HepG2 (cell line): ENCODE measurements around the gene CENPC. TPM values are rescaled to one million over a fixed set of nuclear protein-coding genes. Genes with fewer than 3 reads are reported as not detected.

Experiments
- CHD2 ChIP-seq: IDR thresholded peaks from 2 replicates; pipeline ENCODE4 v1.6.1; 2011; ENCODE audit warnings: low read depth, low read length, improper control_type of control experiment
- FOXM1 ChIP-seq: sonication (generic); formaldehyde crosslinking; IDR thresholded peaks from 2 replicates; pipeline ENCODE4 v1.5.0; 2020; ENCODE audit warnings: missing genetic modification reagents
- HDAC1 ChIP-seq: sonication (generic); formaldehyde crosslinking; IDR thresholded peaks from 2 replicates; pipeline ENCODE4 v1.5.1; 2020; ENCODE audit warnings: mild to moderate bottlenecking, missing genetic modification reagents
- KDM4B ChIP-seq: sonication (generic); formaldehyde crosslinking; IDR thresholded peaks from 2 replicates; pipeline ENCODE4 v1.4.0; 2020; ENCODE audit warnings: missing genetic modification reagents
- TOPORS ChIP-seq: sonication (generic); formaldehyde crosslinking; IDR thresholded peaks from 2 replicates; pipeline ENCODE4 v1.8.0; 2023; ENCODE audit warnings: mild to moderate bottlenecking, missing genetic modification reagents
- U2AF2 ChIP-seq: fragments of 200-400 bp; formaldehyde crosslinking; IDR thresholded peaks from 2 replicates; pipeline ENCODE4 v1.6.1; 2017; ENCODE audit warnings: low read depth, mild to moderate bottlenecking, low read length
- ZNF503 ChIP-seq: sonication (generic); formaldehyde crosslinking; IDR thresholded peaks from 2 replicates; pipeline ENCODE4 v1.4.0; 2020; ENCODE audit warnings: missing genetic modification reagents
- ZNF512B ChIP-seq: sonication (generic); formaldehyde crosslinking; IDR thresholded peaks from 2 replicates; pipeline ENCODE4 v1.5.1; 2020; ENCODE audit warnings: missing genetic modification reagents, mild to moderate bottlenecking, borderline replicate concordance
- ZNF580 ChIP-seq: IDR thresholded peaks from 2 replicates; pipeline ENCODE4 v1.6.1; 2016; ENCODE audit warnings: low read depth, borderline replicate concordance
- ZNF768 ChIP-seq: sonication (generic); formaldehyde crosslinking; IDR thresholded peaks from 2 replicates; pipeline ENCODE4 v1.4.0; 2020; ENCODE audit warnings: missing genetic modification reagents
- ZNF883 ChIP-seq: sonication (generic); formaldehyde crosslinking; IDR thresholded peaks from 2 replicates; pipeline ENCODE4 v1.5.1; 2020; ENCODE audit warnings: mild to moderate bottlenecking, missing genetic modification reagents; ENCODE audit errors: not compliant biosample characterization
- ZSCAN21 ChIP-seq: sonication (generic); formaldehyde crosslinking; IDR thresholded peaks from 2 replicates; pipeline ENCODE4 v1.8.0; 2022; ENCODE audit warnings: mild to moderate bottlenecking, missing genetic modification reagents, moderate library complexity, borderline replicate concordance
- polyA plus RNA-seq, 8 experiments: library from polyadenylated mRNA; depleted of rRNA in 3 of 8; stranded (reverse) in 7 of 8; unstranded in 1 of 8; fragments of >200 nt; fragmentation: Illumina TruSeq in 4 of 8; extraction: Trizol in 4 of 8; gene quantifications; 2 replicates each; pipeline versions ENCODE4 v1.2.1 to v1.2.3, GENCODE V29; 2011 to 2016; ENCODE audit warnings: low read depth in 4 of 8, missing spikeins in 1 of 8, mixed read lengths in 1 of 8; ENCODE audit not compliant: insufficient read depth in 1 of 8
- total RNA-seq, 5 experiments: library from RNA; depleted of rRNA; stranded (reverse); fragments of >200 nt; fragmentation: Illumina TruSeq; extraction: Trizol; gene quantifications; 2 replicates each; pipeline ENCODE4 v1.2.3, GENCODE V29; 2016; ENCODE audit warnings: low read depth in 1 of 5
- TF ChIP-seq, protein P1 (sequence below): sonication (generic); formaldehyde crosslinking; IDR thresholded peaks from 2 replicates; pipeline ENCODE4 v1.8.1; 2023; ENCODE audit warnings: mild to moderate bottlenecking, inconsistent platforms, moderate library complexity, missing genetic modification reagents, borderline replicate concordance
- TF ChIP-seq, protein P2 (sequence below): sonication (generic); formaldehyde crosslinking; IDR thresholded peaks from 2 replicates; pipeline ENCODE4 v1.5.1; 2020; ENCODE audit warnings: mild to moderate bottlenecking, missing genetic modification reagents, moderate library complexity
- TF ChIP-seq, protein P3 (sequence below): sonication (generic); formaldehyde crosslinking; IDR thresholded peaks from 2 replicates; pipeline ENCODE4 v1.8.0; 2022; ENCODE audit warnings: mild to moderate bottlenecking, missing genetic modification reagents

Gene CENPC
- total and polyA plus RNA-seq, 2 of the 13 experiments (the other 11 are each of a cell fraction or from before 2014, with no cell fraction given) = 4.7 to 16.4 TPM

DNA sequence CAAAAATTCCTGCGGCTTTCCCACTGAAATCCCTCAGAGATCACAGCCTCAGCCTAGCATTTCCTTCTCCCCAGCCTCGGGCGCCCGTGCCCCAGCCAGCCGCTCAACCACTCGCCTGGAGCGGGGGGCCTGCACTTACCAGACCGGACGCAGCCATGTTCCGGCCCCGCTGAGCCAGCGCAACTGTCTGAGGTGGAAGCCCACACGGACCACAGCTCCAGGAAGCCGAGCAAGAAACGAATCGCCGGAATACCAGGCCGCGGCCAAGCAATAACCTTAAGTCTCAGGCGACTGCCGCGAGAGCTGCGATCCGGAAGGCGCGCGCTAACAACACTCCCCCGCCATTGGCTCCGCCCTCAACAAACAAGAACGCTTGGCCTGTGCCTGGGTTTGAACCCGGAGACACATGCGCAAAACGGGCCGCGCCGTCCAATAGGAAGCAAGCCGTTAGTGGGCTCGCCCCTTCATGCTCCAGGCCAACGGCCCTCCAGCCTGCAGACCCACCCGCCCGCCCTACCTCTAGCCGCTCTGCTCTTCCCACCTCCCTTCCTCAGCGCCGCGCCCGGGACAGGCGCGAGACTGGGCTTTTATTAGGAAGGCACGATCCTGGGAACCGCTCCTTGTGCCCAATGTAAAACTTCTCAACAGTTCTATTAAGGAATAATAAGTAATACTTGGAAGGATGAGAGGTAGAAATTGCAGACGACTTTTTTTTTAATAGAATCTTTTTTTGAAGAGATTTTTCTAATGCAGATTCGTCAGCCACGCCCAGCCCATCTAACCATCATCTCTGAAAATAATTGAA is at the start of gene CENPC (continued):
- TF ChIP-seq, protein P1, sequence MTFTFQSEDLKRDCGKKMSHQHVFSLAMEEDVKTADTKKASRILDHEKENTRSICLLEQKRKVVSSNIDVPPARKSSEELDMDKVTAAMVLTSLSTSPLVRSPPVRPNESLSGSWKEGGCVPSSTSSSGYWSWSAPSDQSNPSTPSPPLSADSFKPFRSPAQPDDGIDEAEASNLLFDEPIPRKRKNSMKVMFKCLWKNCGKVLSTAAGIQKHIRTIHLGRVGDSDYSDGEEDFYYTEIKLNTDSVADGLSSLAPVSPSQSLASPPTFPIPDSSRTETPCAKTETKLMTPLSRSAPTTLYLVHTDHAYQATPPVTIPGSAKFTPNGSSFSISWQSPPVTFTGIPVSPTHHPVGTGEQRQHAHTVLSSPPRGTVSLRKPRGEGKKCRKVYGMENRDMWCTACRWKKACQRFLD (CRISPR knock-in tag) = peak; percentile 54; the same call in 1 of the 2 replicates
- TF ChIP-seq, protein P2, sequence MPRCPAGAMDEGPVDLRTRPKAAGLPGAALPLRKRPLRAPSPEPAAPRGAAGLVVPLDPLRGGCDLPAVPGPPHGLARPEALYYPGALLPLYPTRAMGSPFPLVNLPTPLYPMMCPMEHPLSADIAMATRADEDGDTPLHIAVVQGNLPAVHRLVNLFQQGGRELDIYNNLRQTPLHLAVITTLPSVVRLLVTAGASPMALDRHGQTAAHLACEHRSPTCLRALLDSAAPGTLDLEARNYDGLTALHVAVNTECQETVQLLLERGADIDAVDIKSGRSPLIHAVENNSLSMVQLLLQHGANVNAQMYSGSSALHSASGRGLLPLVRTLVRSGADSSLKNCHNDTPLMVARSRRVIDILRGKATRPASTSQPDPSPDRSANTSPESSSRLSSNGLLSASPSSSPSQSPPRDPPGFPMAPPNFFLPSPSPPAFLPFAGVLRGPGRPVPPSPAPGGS (CRISPR knock-in tag) = peak; percentile 44; the same call in 1 of the 2 replicates
- TF ChIP-seq ZNF580 (CRISPR knock-in tag) = 0 out of 2 replicates have a peak, but pooled peaks have one; percentile 30
- peak; percentile 61; the same call in 1 of the 2 replicates for TF ChIP-seq TOPORS (CRISPR knock-in tag)
- peak; percentile 44; the same call in 1 of the 2 replicates for TF ChIP-seq ZSCAN21
- TF ChIP-seq ZNF503 (CRISPR knock-in tag) = 0 out of 2 replicates have a peak, but pooled peaks have one; percentile 31
- TF ChIP-seq HDAC1 = peak; percentile 91
- TF ChIP-seq, protein P3, sequence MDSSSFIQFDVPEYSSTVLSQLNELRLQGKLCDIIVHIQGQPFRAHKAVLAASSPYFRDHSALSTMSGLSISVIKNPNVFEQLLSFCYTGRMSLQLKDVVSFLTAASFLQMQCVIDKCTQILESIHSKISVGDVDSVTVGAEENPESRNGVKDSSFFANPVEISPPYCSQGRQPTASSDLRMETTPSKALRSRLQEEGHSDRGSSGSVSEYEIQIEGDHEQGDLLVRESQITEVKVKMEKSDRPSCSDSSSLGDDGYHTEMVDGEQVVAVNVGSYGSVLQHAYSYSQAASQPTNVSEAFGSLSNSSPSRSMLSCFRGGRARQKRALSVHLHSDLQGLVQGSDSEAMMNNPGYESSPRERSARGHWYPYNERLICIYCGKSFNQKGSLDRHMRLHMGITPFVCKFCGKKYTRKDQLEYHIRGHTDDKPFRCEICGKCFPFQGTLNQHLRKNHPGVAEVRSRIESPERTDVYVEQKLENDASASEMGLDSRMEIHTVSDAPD (CRISPR knock-in tag) = no peak
- 0 out of 2 replicates have a peak, but pooled peaks have one; percentile 27 for TF ChIP-seq KDM4B (CRISPR knock-in tag)
- peak; percentile 61; the same call in 1 of the 2 replicates for TF ChIP-seq ZNF768
- no peak for TF ChIP-seq U2AF2
- TF ChIP-seq ZNF883 (CRISPR knock-in tag) = peak; percentile 51
- TF ChIP-seq FOXM1 (CRISPR knock-in tag) = 0 out of 2 replicates have a peak, but pooled peaks have one; percentile 71
- peak; percentile 94 for TF ChIP-seq CHD2
- peak; percentile 89; the same call in 1 of the 2 replicates for TF ChIP-seq ZNF512B (CRISPR knock-in tag)
